K562 (cell line): Measurements from ENCODE around the gene VPS4A. TPM values are rescaled to one million over a fixed set of nuclear protein-coding genes. Genes with fewer than 3 reads are reported as not detected.

Experiments used
- ATAC-seq: fragments of 200-7000 bp; cut with Tn5 transposase; 3 replicates; pipeline ENCODE4 v1.9.1; 2020; ENCODE audit warnings: moderate library complexity
- BruUV-seq: library from RNA; stranded (reverse); fragments of 400-500 nt; replicated peaks from 2 replicates; lab custom pipeline; 2021; lab: Mats Ljungman, UMichigan
- CTCF ChIA-PET: fragments of 300-600 bp; formaldehyde crosslinking; extraction: SDS; loops from one replicate; lab custom pipeline; 2021; ENCODE audit warnings: low intra/inter-chr PET ratio; lab: Yijun Ruan, JAX
- POLR2A ChIA-PET: fragments of 300-600, 350-650 bp; sonication (Branson Sonifier 250); formaldehyde crosslinking; extraction: SDS; loops from one replicate; lab custom pipeline; 2021; ENCODE audit warnings: antibody characterized with exemption, inconsistent platforms; lab: Yijun Ruan, JAX
- DNase-seq, 4 experiments: peaks; one replicate each; pipeline versions ENCODE4 v3.0.0 to v3.0.0-alpha.2; 2011 to 2018; ENCODE audit warnings: low spot score in 3 of 4, mixed read lengths in 3 of 4; ENCODE audit errors: extremely low read depth in 1 of 4
- FAIRE-seq: peaks from 2 replicates; lab custom pipeline; 2011; peaks lifted over from hg19 to GRCh38; lab: Jason Lieb, UNC
- H2AFZ ChIP-seq: 2 replicates; pipeline ENCODE4 v1.6.0; 2011; ENCODE audit warnings: low read depth, low read length, control low read depth, inconsistent platforms
- H3K27ac ChIP-seq: fragments of 200-600 bp; 3 replicates; pipeline ENCODE4 v1.8.0; 2011; ENCODE audit warnings: low read depth, mild to moderate bottlenecking, control low read depth, inconsistent platforms, low read length, moderate library complexity, mixed read lengths; ENCODE audit errors: extremely low read depth
- H3K27me3 ChIP-seq, 2 experiments: fragments of 300-600 bp in 1 of 2; 2 replicates in 1 of 2; 3 replicates in 1 of 2; pipeline versions ENCODE4 v1.6.0 to v1.8.0; 2011; ENCODE audit warnings: inconsistent platforms in 2 of 2, low read length in 2 of 2, mild to moderate bottlenecking in 1 of 2, mixed read lengths in 1 of 2, moderate library complexity in 1 of 2; ENCODE audit not compliant: control insufficient read depth in 2 of 2, insufficient read depth in 2 of 2
- H3K36me3 ChIP-seq: fragments of 300-600 bp; 3 replicates; pipeline ENCODE4 v1.8.0; 2011; ENCODE audit warnings: mild to moderate bottlenecking, low read length, inconsistent platforms; ENCODE audit not compliant: control insufficient read depth, insufficient read depth
- H3K4me1 ChIP-seq, 2 experiments: fragments of 200-600 bp in 1 of 2; replicated peaks in 1 of 2; 2 replicates in 1 of 2; 3 replicates in 1 of 2; pipeline versions ENCODE4 v1.5.1 to v1.8.0; 2011; ENCODE audit warnings: inconsistent platforms in 2 of 2, low read length in 2 of 2, mild to moderate bottlenecking in 1 of 2, mixed read lengths in 1 of 2, moderate library complexity in 1 of 2; ENCODE audit not compliant: control insufficient read depth in 2 of 2, insufficient read depth in 2 of 2
- H3K4me2 ChIP-seq: 2 replicates; pipeline ENCODE4 v1.6.1; 2011; ENCODE audit warnings: low read length, control low read depth, inconsistent platforms, mixed read lengths; ENCODE audit not compliant: insufficient read depth
- H3K4me3 ChIP-seq: fragments of 200-600 bp; sonication (generic), shearing (Covaris generic); 2 replicates; pipeline ENCODE4 v1.5.1; 2016; ENCODE audit warnings: control low read depth, inconsistent platforms
- H3K79me2 ChIP-seq: fragments of 200-600 bp; 3 replicates; pipeline ENCODE4 v1.8.0; 2011; ENCODE audit warnings: low read length, inconsistent platforms; ENCODE audit not compliant: control insufficient read depth, insufficient read depth
- H3K9ac ChIP-seq, 2 experiments: 2 replicates each; pipeline versions ENCODE4 v1.6.0 to v1.6.1; 2011; ENCODE audit warnings: low read depth in 2 of 2, low read length in 2 of 2, control low read depth in 1 of 2, inconsistent platforms in 1 of 2, mild to moderate bottlenecking in 1 of 2, mixed read lengths in 1 of 2; ENCODE audit not compliant: insufficient read depth in 1 of 2
- H3K9me1 ChIP-seq: one replicate; pipeline ENCODE4 v1.6.0; 2011; ENCODE audit warnings: inconsistent platforms, mild to moderate bottlenecking, low read length, moderate library complexity; ENCODE audit not compliant: control insufficient read depth, insufficient read depth
- H3K9me3 ChIP-seq: replicated peaks from 2 replicates; pipeline ENCODE4 v1.5.1; 2011; ENCODE audit warnings: low read depth, low read length, inconsistent platforms; ENCODE audit not compliant: control insufficient read depth, insufficient read depth
- H4K20me1 ChIP-seq: replicated peaks from 2 replicates; pipeline ENCODE4 v1.6.1; 2011; ENCODE audit warnings: low read length, inconsistent platforms, mixed read lengths; ENCODE audit not compliant: control insufficient read depth, insufficient read depth
- FOXJ2 ChIP-seq: fragments of 200-800 bp; sonication (Bioruptor generic); IDR thresholded peaks from 2 replicates; pipeline ENCODE4 v1.6.1; 2016; ENCODE audit warnings: missing genetic modification characterization, missing compliant biosample characterization
- FOXP4 ChIP-seq: sonication (generic); formaldehyde crosslinking; IDR thresholded peaks from 2 replicates; pipeline ENCODE4 v1.8.0; 2022; ENCODE audit warnings: mild to moderate bottlenecking, missing genetic modification reagents, borderline replicate concordance
- HSF4 ChIP-seq: fragments of 250-450 bp; sonication (Bioruptor Pico); IDR thresholded peaks from 2 replicates; pipeline ENCODE4 v2.1.2; 2022; ENCODE audit warnings: mild to moderate bottlenecking, moderate library complexity, borderline replicate concordance
- KLF1 ChIP-seq: fragments of 450-650 bp; IDR thresholded peaks from 2 replicates; pipeline ENCODE4 v1.6.1; 2016; ENCODE audit warnings: missing genetic modification characterization, missing compliant biosample characterization
- MAFG ChIP-seq: fragments of 450-650 bp; conservative IDR thresholded peaks from 2 replicates; pipeline ENCODE4 v1.6.1; 2016; ENCODE audit warnings: missing genetic modification characterization, missing compliant biosample characterization
- NFIX ChIP-seq: fragments of 250-450 bp; sonication (Bioruptor Pico); IDR thresholded peaks from 2 replicates; pipeline ENCODE4 v1.4.0; 2020; ENCODE audit warnings: low read depth, mild to moderate bottlenecking, moderate library complexity
- NR0B1 ChIP-seq: fragments of 450-650 bp; IDR thresholded peaks from one replicate; pipeline ENCODE4 v1.6.1; 2018; ENCODE audit warnings: mild to moderate bottlenecking, moderate library complexity; ENCODE audit not compliant: partially characterized antibody
- PCBP1 ChIP-seq: fragments of 200-400 bp; formaldehyde crosslinking; IDR thresholded peaks from 2 replicates; pipeline ENCODE4 v1.6.1; 2018; ENCODE audit warnings: mild to moderate bottlenecking, low read depth, low read length; ENCODE audit not compliant: poor library complexity, severe bottlenecking
- RBM17 ChIP-seq: fragments of 200-400 bp; formaldehyde crosslinking; IDR thresholded peaks from 2 replicates; pipeline ENCODE4 v1.6.1; 2017; ENCODE audit warnings: low read depth, mild to moderate bottlenecking, low read length, borderline replicate concordance
- SOX6 ChIP-seq: fragments of 450-650 bp; IDR thresholded peaks from 2 replicates; pipeline ENCODE4 v1.6.1; 2014; ENCODE audit warnings: mild to moderate bottlenecking
- TCFL5 ChIP-seq: fragments of 250-450 bp; sonication (Bioruptor Pico); conservative IDR thresholded peaks from 2 replicates; pipeline ENCODE4 v1.6.1; 2021; ENCODE audit warnings: mild to moderate bottlenecking, moderate library complexity, matching md5 sums
- TOE1 ChIP-seq, 2 experiments: fragments of 450-650 bp in 1 of 2; sonication (generic) in 1 of 2; formaldehyde crosslinking in 1 of 2; IDR thresholded peaks; 2 replicates each; pipeline versions ENCODE4 v1.7.1 to v1.8.0; 2016 to 2022; ENCODE audit warnings: borderline replicate concordance in 2 of 2, mild to moderate bottlenecking in 2 of 2, antibody characterized with exemption in 1 of 2, inconsistent platforms in 1 of 2, low read depth in 1 of 2, missing genetic modification reagents in 1 of 2, moderate library complexity in 1 of 2
- YBX1 ChIP-seq: fragments of 450-650 bp; IDR thresholded peaks from 2 replicates; pipeline ENCODE4 v1.7.1; 2016; ENCODE audit warnings: mild to moderate bottlenecking
- ZNF449 ChIP-seq: fragments of 250-450 bp; sonication (Bioruptor Pico); IDR thresholded peaks from 2 replicates; pipeline ENCODE4 v1.8.0; 2022; ENCODE audit warnings: moderate library complexity, mild to moderate bottlenecking, inconsistent platforms
- ZSCAN32 ChIP-seq: fragments of 450-650 bp; formaldehyde crosslinking; IDR thresholded peaks from 2 replicates; pipeline ENCODE4 v1.4.0; 2020; ENCODE audit warnings: mild to moderate bottlenecking, moderate library complexity
- WGBS: fragments of 100-300 bp; shearing (Covaris generic); methylation state at CpG from one replicate; pipeline ENCODE4 v1.1.6; 2016; ENCODE audit warnings: low coverage, mixed read lengths; ENCODE audit not compliant: insufficient coverage; ENCODE audit errors: missing lambda C conversion rate; 5-methylcytosine and 5-hydroxymethylcytosine counted together
- in situ Hi-C: fragments of 300-500 bp; cut with MboI; formaldehyde crosslinking; loops from 4 replicates; pipeline ENCODE4 v1.15.0; 2018; ENCODE audit warnings: inconsistent platforms, mixed read lengths
- intact Hi-C: fragments of 100-400 bp; cut with micrococcal nuclease; formaldehyde crosslinking; loops from 2 replicates; pipeline ENCODE4 v1.14.2; 2022
- polyA plus RNA-seq, 8 experiments: library from polyadenylated mRNA; depleted of rRNA in 4 of 8; stranded (reverse) in 5 of 8; unstranded in 3 of 8; fragments of >200 nt; fragmentation: Nextera tagmentation in 2 of 8; fragmentation: Illumina TruSeq in 1 of 8; extraction: Ambion mirVana in 2 of 8; extraction: Trizol in 1 of 8; gene quantifications; 2 replicates each; pipeline versions ENCODE4 v1.2.1 to v1.2.3, GENCODE V29; 2011 to 2014; ENCODE audit warnings: inconsistent platforms in 1 of 8, missing spikeins in 1 of 8
- total RNA-seq, 7 experiments: library from RNA; depleted of rRNA in 6 of 7; stranded (reverse); fragments of >200 nt in 6 of 7; fragmentation: Illumina TruSeq in 2 of 7; extraction: Trizol in 2 of 7; gene quantifications; 2 replicates each; pipeline versions ENCODE4 v1.2.1 to v1.2.3, GENCODE V29; 2011 to 2021; ENCODE audit warnings: low replicate concordance in 1 of 7

Gene VPS4A
- total and polyA plus RNA-seq, 9 of the 15 experiments (the other 6 are each of a cell fraction or from before 2014, with no cell fraction given) = 7.6 to 45.4 (median 29.9) TPM

- no peak for TF ChIP-seq TCFL5 (CRISPR knock-in tag)
- 0 out of 2 replicates have a peak, but pooled peaks have one; percentile 15 for TF ChIP-seq KLF1
- no peak for TF ChIP-seq NFIX (CRISPR knock-in tag)
- no peak for TF ChIP-seq ZNF449 (CRISPR knock-in tag)
These were observed 19.3 kb downstream of the VPS4A start, which contains the start of gene PDF (continued) for GRCh38 chr16:69330286-69331109.

- no peaks in the 10 kb centered on the region for H3K9me1 ChIP-seq
- no peaks in the 10 kb centered on the region for H3K9me3 ChIP-seq
- 89% methylated on average over 8 of the region's 9 CpGs for WGBS
- H3K4me3 ChIP-seq = no peak overlapping the region
- intact Hi-C loops (loop anchor here (5.0 kb wide), 1 partner anchor 48 kb away; no protein-coding TSS in a partner anchor), in situ Hi-C loops (no loop called here)
- H3K36me3 ChIP-seq = peaks cover 61% of the 10 kb centered on the region; the same call in 2 of the 3 replicates
- no peak overlapping the region for H3K4me2 ChIP-seq
- FAIRE-seq = no peak
- no peaks in the 10 kb centered on the region for H3K27me3 ChIP-seq
- H2AFZ ChIP-seq = no peak overlapping the region
- no peak overlapping the region for H3K9ac ChIP-seq
- no peak for ATAC-seq
- H3K4me1 ChIP-seq = peaks cover 5 to 36% of the 10 kb centered on the region in 2 experiments; a peak in 4 of 5 replicates
- ChIA-PET CTCF (no interaction called here), POLR2A (interaction anchor here (2.2 kb wide), 1 partner anchor 11 kb away, joined by 7 read pairs; no protein-coding TSS in a partner anchor)
- H4K20me1 ChIP-seq = no peaks in the 10 kb centered on the region
- peaks cover 48% of the 10 kb centered on the region for H3K79me2 ChIP-seq
- H3K27ac ChIP-seq = no peak overlapping the region
- BruUV-seq = no TSS peak
- DNase-seq = no peak
- TF ChIP-seq TOE1 (IDR thresholded peaks at IDR 0.05; ENCODE audit: borderline replicate concordance) (no peak), TOE1 (CRISPR knock-in tag; IDR thresholded peaks at IDR 0.05; ENCODE audit: borderline replicate concordance, low read depth) (no peak), YBX1 (no peak), NR0B1 (no peak), RBM17 (no peak), PCBP1 (no peak), SOX6 (no peak), MAFG (tag) (no peak), HSF4 (CRISPR knock-in tag) (no peak), FOXP4 (CRISPR knock-in tag) (no peak), ZSCAN32 (CRISPR knock-in tag) (no peak), FOXJ2 (tag) (no peak)
These were observed 23.5 kb downstream of the VPS4A start for GRCh38 chr16:69334696-69335095.
